ENCODE measurements around the gene KMT2B.

Gene KMT2B

GRCh38 chr19:35781650-35782049, 63.8 kb downstream of the KMT2B start:
- FAIRE-seq, result no peak

DNA sequence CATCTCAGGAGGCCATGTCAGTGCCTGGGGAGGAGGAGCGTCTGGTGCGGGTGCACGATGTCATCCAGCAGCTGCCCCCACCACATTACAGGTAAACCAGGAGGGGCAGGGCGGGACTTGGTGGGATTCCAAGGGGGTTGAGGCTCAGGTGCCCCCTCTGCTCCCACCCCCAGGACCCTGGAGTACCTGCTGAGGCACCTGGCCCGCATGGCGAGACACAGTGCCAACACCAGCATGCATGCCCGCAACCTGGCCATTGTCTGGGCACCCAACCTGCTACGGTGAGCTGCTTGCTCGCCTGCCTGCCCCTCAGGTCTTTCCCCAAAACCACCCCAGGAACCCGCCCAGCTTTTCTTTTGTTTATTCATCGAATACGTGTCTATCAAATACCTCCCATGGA, 64.8 kb downstream of the KMT2B start:
- no peak for FAIRE-seq

DNA sequence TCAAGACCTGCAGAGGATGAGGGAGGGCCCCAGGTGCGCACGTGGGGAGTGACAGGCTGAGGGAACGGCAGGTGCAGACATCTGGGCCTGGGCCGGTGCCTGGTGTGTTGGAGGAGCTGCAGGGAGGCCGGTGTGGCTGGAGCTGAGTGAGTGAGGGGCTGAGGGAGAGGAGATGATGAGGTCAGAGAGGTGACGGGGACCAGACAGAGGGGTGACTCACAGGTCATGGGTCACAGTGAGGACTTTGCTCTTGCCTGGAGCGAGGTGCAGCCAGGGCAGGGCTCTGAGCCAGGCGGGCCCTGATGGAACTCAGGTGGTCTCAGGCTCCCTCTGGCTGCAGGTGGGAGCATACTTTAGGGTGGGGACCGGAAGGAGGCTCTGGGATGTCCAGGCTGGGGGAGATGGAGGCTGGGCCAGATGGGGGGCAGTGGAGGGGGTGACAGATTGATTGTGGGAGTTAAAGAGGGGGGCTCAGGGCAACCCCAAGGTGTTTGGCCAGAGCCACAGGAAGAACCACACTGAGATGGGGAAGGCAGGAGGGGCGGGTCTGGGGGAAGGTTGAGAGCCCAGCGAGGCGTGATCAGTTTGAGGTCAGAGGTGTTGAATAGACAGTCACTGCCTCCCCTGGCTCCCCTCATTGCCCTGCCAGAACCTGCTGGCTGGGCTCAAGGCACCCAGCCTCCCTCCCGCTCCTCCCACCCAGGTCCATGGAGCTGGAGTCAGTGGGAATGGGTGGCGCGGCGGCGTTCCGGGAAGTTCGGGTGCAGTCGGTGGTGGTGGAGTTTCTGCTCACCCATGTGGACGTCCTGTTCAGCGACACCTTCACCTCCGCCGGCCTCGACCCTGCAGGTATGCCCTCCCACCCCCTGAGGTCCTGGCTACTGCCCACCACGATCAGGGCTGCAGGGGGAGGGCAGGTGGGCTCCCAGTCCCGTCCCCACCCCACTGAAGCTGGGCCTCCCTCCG, 65.9 kb downstream of the KMT2B start:
- FAIRE-seq, result no peak

- no peak for FAIRE-seq
Measured at GRCh38 chr19:35784503-35785338, 66.9 kb downstream of the KMT2B start.

DNA sequence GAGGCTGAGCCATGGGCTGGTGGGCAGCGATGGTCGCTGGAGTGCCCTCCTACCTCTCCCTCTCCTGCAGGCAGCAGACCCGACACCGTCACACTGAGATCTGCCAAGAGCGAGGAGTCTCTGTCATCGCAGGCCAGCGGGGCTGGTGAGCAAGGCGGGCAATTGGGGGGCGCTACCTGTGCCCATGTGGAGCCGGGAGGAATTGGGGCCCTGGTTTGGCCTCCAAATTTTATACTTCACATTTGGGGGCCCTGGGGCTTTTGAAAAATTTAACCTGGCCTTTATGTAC, 67.5 kb downstream of the KMT2B start:
- no peak for FAIRE-seq

DNA sequence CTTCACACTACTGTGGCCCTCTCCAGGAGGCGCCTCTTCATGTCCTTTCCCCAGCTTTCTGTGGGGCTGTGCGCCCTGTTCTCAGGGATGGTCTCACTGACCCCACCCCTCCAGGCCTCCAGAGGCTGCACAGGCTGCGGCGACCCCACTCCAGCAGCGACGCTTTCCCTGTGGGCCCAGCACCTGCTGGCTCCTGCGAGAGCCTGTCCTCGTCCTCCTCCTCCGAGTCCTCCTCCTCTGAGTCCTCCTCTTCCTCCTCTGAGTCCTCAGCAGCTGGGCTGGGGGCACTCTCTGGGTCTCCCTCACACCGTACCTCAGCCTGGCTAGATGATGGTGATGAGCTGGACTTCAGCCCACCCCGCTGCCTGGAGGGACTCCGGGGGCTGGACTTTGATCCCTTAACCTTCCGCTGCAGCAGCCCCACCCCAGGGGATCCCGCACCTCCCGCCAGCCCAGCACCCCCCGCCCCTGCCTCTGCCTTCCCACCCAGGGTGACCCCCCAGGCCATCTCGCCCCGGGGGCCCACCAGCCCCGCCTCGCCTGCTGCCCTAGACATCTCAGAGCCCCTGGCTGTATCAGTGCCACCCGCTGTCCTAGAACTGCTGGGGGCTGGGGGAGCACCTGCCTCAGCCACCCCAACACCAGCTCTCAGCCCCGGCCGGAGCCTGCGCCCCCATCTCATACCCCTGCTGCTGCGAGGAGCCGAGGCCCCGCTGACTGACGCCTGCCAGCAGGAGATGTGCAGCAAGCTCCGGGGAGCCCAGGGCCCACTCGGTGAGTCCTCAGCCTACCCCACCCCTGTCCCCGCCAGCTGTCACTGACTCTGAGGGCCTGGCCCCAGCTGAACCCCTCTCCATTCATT, 68.7 kb downstream of the KMT2B start:
- FAIRE-seq, result no peak

DNA sequence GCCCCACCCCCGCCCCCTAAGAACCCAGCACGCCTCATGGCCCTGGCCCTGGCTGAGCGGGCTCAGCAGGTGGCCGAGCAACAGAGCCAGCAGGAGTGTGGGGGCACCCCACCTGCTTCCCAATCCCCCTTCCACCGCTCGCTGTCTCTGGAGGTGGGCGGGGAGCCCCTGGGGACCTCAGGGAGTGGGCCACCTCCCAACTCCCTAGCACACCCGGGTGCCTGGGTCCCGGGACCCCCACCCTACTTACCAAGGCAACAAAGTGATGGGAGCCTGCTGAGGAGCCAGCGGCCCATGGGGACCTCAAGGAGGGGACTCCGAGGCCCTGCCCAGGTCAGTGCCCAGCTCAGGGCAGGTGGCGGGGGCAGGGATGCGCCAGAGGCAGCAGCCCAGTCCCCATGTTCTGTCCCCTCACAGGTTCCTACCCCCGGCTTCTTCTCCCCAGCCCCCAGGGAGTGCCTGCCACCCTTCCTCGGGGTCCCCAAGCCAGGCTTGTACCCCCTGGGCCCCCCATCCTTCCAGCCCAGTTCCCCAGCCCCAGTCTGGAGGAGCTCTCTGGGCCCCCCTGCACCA, 69.5 kb downstream of the KMT2B start:
- no peak for FAIRE-seq

Measured in G401.6 (cell line).